Loucy (cell line): ENCODE measurements around the gene SRP19.
"Not testable (repeated sequence)": the region's sequence is repeated elsewhere in the genome, so short reads cannot be mapped to it uniquely, and the experiment has no call there.

Experiments used
- CTCF ChIP-seq: fragments of 200-600 bp; sonication (generic); conservative IDR thresholded peaks from 2 replicates; pipeline ENCODE4 v1.5.1; 2014; ENCODE audit warnings: mild to moderate bottlenecking, antibody characterized with exemption, low read length
- EZH2phosphoT487 ChIP-seq: fragments of 200-600 bp; IDR thresholded peaks from 2 replicates; pipeline ENCODE4 v1.6.1; 2018; ENCODE audit warnings: antibody characterized with exemption, mild to moderate bottlenecking, moderate library complexity, borderline replicate concordance

GRCh38 chr5:112860571-112860928 lies 537 bp upstream of the SRP19 start:
- TF ChIP-seq EZH2phosphoT487, CTCF: not testable (repeated sequence)
